Lower leg skin (tissue), 4 donors: ENCODE results near the gene PDS5B. TPM values are rescaled to one million over a fixed set of nuclear protein-coding genes. Genes with fewer than 3 reads are reported as not detected.
A peak's percentile ranks its signal among the peaks of the same experiment; 100 is the strongest.

Source experiments
- DNase-seq, 2 donors: peaks; one replicate each; pipeline ENCODE4 v3.0.0-alpha.2; 2019; ENCODE audit warnings: low spot score in 2 of 2
- H3K4me3 ChIP-seq: fragments of 200-600 bp; sonication (generic); 2 replicates; pipeline ENCODE4 v1.5.1; 2017; ENCODE audit warnings: mild to moderate bottlenecking, low read depth; ENCODE audit not compliant: poor library complexity, severe bottlenecking
- POLR2A ChIP-seq, 2 donors: fragments of 450-650 bp; IDR thresholded peaks; one replicate each; pipeline ENCODE4 v1.6.1; 2016 to 2017; ENCODE audit warnings: antibody characterized with exemption in 2 of 2, mild to moderate bottlenecking in 1 of 2, moderate library complexity in 1 of 2
- WGBS, 2 donors: methylation state at CpG; one replicate each; pipeline ENCODE4 v1.1.5; 2018; 5-methylcytosine and 5-hydroxymethylcytosine counted together
- intact Hi-C: fragments of 100-400 bp; cut with DNase I; formaldehyde crosslinking; loops from one replicate; pipeline ENCODE4 v1.15.0; 2023; ENCODE audit warnings: low total_unique reads
- total RNA-seq, 4 donors: library from RNA; depleted of rRNA; stranded (reverse); fragments of >200 nt; gene quantifications; one replicate each; pipeline ENCODE4 v1.1.0, GENCODE V29; 2016
- TF ChIP-seq, protein P1 (sequence below), 3 donors: fragments of 450-650 bp; IDR thresholded peaks; one replicate each; pipeline ENCODE4 v1.5.1; 2016; ENCODE audit warnings: antibody characterized with exemption in 3 of 3, mild to moderate bottlenecking in 3 of 3, moderate library complexity in 2 of 3

The PDS5B gene
- total RNA-seq, 4 donors from 2014 or later = 18.5 to 25.4 (median 23.4) TPM

DNA sequence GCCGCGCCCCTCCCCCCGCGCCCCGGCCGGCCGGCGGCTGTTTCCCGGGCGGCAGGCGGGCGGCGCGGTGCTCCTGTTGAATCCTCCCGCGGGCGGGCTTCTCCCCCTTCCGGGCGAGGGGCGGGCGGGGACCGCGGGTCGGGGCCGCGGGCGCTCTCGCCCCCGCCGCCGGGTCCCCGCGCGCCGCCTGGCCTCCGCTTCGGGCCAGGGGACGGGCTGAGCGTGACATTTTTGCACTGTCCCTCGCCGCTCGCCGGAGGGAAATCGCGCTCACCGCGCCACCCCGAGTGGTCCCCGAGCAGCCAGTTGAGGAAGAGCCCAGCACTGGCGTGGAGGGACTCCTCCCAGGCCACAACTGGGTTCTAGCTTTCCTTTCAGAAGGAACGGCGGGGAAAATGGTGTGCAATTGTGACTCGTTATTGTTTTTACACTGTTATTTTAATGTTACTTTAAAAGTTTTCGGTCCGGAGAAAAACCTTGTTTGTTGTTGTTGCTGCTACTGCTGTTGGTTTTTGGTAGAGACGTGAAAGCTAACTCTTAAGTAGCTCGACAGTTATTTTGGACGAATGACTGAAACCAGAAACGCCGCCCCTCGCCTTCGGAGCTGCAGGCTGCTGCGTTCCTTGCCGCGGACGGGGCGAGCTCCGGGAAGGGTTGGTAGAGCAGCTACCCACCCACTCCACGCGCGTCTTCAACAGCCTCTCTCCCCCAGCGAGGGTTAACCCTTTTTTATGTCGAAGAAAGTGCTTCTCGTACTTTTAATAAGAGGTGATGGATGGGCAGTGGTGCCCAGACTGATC, 959 bp downstream of the PDS5B start:
- DNase-seq = peak; percentile 43 to 92
- no peak for TF ChIP-seq POLR2A (IDR thresholded peaks at IDR 0.05)
- TF ChIP-seq, protein P1, sequence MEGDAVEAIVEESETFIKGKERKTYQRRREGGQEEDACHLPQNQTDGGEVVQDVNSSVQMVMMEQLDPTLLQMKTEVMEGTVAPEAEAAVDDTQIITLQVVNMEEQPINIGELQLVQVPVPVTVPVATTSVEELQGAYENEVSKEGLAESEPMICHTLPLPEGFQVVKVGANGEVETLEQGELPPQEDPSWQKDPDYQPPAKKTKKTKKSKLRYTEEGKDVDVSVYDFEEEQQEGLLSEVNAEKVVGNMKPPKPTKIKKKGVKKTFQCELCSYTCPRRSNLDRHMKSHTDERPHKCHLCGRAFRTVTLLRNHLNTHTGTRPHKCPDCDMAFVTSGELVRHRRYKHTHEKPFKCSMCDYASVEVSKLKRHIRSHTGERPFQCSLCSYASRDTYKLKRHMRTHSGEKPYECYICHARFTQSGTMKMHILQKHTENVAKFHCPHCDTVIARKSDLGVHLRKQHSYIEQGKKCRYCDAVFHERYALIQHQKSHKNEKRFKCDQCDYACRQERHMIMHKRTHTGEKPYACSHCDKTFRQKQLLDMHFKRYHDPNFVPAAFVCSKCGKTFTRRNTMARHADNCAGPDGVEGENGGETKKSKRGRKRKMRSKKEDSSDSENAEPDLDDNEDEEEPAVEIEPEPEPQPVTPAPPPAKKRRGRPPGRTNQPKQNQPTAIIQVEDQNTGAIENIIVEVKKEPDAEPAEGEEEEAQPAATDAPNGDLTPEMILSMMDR (IDR thresholded peaks at IDR 0.05) = no peak
- WGBS, 2 donors = 0 to 1% methylated on average over 35 to 39 of the region's 74 CpGs
- H3K4me3 ChIP-seq = peak overlapping the region; percentile 56
- intact Hi-C loops = loop anchor here (5.0 kb wide), 1 partner anchor 955 kb away; no protein-coding TSS in a partner anchor

DNA sequence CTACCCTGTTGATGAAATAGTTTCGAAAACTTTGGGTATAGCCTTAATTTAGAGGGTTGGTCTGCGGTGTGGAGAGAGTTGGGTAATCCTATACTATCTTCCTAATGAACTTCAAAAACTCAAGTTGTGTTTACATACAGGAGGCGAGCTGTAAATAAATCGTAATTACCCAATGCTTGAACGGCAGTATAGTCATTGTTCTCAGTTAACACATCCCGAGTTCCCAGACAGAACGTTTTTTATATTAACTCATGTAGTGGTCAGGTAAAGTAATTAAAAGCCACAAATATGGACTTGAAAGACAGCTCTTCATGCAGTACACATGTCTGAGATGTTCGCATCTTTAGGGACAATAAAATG, 1.5 kb downstream of the PDS5B start:
- H3K4me3 ChIP-seq = peak overlapping the region; percentile 56
- no peak for DNase-seq
- intact Hi-C loops = loop anchor here (5.0 kb wide), 1 partner anchor 955 kb away; no protein-coding TSS in a partner anchor
- TF ChIP-seq POLR2A (IDR thresholded peaks at IDR 0.05) = no peak
- TF ChIP-seq, protein P1 (IDR thresholded peaks at IDR 0.05) = no peak
- 1% methylated on average over 8 of the region's 8 CpGs for WGBS, 2 donors

DNA sequence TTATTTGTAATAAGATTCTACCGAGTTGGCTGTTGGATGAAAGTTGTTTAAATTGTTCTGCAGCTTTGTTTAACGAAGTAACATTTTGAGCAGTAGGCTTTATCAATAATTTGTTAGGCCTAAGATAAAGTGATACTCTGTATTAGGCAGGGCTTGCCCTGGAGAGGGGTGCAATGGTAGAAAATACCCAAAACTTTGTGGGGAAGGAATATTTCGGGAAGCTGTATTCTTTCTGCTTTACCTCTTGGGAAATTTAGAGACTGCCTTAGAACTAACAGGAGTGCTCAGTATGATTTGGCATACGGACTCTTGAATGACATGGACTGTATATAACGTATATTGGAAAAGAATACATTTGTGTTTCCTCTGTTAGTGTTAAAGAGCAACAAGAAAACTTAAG, 2.5 kb downstream of the PDS5B start:
- WGBS, 2 donors = 30 to 43% methylated on average over 5 of the region's 5 CpGs
- TF ChIP-seq, protein P1 (IDR thresholded peaks at IDR 0.05) = no peak
- no peak for TF ChIP-seq POLR2A (IDR thresholded peaks at IDR 0.05)
- intact Hi-C loops = loop anchor here (5.0 kb wide), 1 partner anchor 954 kb away; no protein-coding TSS in a partner anchor
- no peak for DNase-seq
- H3K4me3 ChIP-seq = no peak overlapping the region

DNA sequence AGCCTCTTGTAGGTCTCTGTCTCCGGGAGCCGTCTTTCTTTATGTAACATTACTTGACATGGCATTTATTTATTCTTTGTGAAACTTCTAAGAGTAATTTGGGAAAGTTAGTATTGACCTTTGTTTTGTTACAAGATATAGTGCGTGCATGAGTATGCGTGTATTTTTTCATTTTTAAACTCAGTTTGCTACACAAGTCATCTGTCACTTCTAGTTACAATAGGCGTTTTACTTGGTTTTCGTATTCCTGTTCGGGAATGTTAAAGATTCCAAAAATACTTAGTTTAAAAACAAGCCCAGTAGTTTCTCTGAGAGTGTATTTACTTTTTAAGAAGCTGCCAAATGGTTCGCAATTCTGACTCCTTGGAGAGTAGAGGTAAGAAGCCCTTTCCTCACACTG, 3.2 kb downstream of the PDS5B start:
- no peak for DNase-seq
- TF ChIP-seq, protein P1 (IDR thresholded peaks at IDR 0.05) = no peak
- TF ChIP-seq POLR2A (IDR thresholded peaks at IDR 0.05) = no peak
- 63 to 67% methylated on average over 8 of the region's 8 CpGs for WGBS, 2 donors
- no peak overlapping the region for H3K4me3 ChIP-seq
- intact Hi-C loops = loop anchor here (5.0 kb wide), 1 partner anchor 953 kb away; no protein-coding TSS in a partner anchor

DNA sequence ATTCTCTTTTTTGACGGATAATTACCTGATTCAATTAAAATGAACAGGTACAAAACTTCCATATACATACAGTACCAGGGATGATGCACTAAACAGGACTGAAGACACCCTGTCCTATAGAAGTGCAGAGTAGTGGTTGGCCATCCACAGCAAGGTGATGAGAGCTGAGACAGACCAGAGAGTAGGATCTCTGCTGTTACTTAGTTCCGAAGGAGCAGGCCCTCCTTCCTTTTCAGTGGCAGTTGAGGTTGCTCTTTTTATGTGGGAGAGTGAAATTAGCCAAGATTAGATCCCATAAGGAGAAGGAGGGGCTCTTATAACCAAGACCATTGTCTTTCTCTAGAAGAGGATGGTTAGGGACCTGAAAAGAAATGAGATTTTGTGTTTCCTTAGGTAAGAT, 4.0 kb downstream of the PDS5B start:
- no peak overlapping the region for H3K4me3 ChIP-seq
- 24 to 51% methylated on average over 2 of the region's 2 CpGs for WGBS, 2 donors
- DNase-seq = no peak
- intact Hi-C loops = no loop called here
- TF ChIP-seq, protein P1 (IDR thresholded peaks at IDR 0.05) = no peak
- no peak for TF ChIP-seq POLR2A (IDR thresholded peaks at IDR 0.05)
